H1 (cell line): ENCODE measurements around the gene GNAQ. TPM values are rescaled to one million over a fixed set of nuclear protein-coding genes. Genes with fewer than 3 reads are reported as not detected.

Experiments used
- CTCF ChIA-PET: fragments of 300-600 bp; sonication (Branson Sonifier 250); formaldehyde crosslinking; loops from one replicate; lab custom pipeline; 2021; ENCODE audit not compliant: partially characterized antibody; lab: Charles Lee
- POLR2A ChIA-PET: fragments of 300-600 bp; sonication (Branson Sonifier 250); formaldehyde crosslinking; loops from one replicate; lab custom pipeline; 2021; ENCODE audit warnings: inconsistent platforms; ENCODE audit not compliant: partially characterized antibody; lab: Charles Lee
- DNase-seq, 2 experiments: peaks; one replicate each; pipeline versions ENCODE4 v3.0.0 to v3.0.0-alpha.2; 2010 to 2022; ENCODE audit warnings: low spot score in 2 of 2, low read depth in 1 of 2, mixed read lengths in 1 of 2
- FAIRE-seq: peaks from 2 replicates; lab custom pipeline; 2011; peaks lifted over from hg19 to GRCh38; lab: Jason Lieb, UNC
- H2AFZ ChIP-seq: 2 replicates; pipeline ENCODE4 v1.8.1; 2012; ENCODE audit warnings: low read length, inconsistent platforms
- H2AK5ac ChIP-seq: 2 replicates; pipeline ENCODE4 v1.6.1; 2013; ENCODE audit warnings: low read depth, low read length
- H2BK120ac ChIP-seq: replicated peaks from 2 replicates; pipeline ENCODE3; 2013; ENCODE audit warnings: low read depth, low read length, inconsistent platforms
- H2BK12ac ChIP-seq: 2 replicates; pipeline ENCODE4 v1.6.1; 2013; ENCODE audit warnings: low read depth, low read length
- H2BK15ac ChIP-seq: 2 replicates; pipeline ENCODE4 v1.6.1; 2013; ENCODE audit warnings: low read length
- H2BK20ac ChIP-seq: 2 replicates; pipeline ENCODE4 v1.6.1; 2013; ENCODE audit warnings: low read length
- H2BK5ac ChIP-seq: 2 replicates; pipeline ENCODE4 v1.6.1; 2013; ENCODE audit warnings: low read depth, low read length
- H3K14ac ChIP-seq: 2 replicates; pipeline ENCODE4 v1.6.1; 2013; ENCODE audit warnings: inconsistent platforms; ENCODE audit not compliant: insufficient read length
- H3K18ac ChIP-seq: 2 replicates; pipeline ENCODE4 v1.6.1; 2013; ENCODE audit warnings: low read length; ENCODE audit errors: extremely low read depth
- H3K23ac ChIP-seq: 2 replicates; pipeline ENCODE4 v1.6.1; 2013; ENCODE audit warnings: inconsistent platforms; ENCODE audit not compliant: insufficient read length
- H3K23me2 ChIP-seq: 2 replicates; pipeline ENCODE4 v1.6.1; 2013; ENCODE audit warnings: low read depth, low read length
- H3K27ac ChIP-seq: 2 replicates; pipeline ENCODE4 v1.6.1; 2011; ENCODE audit warnings: low read depth, low read length, inconsistent platforms
- H3K27me3 ChIP-seq, 4 experiments: replicated peaks in 1 of 4; 1 replicate in 1 of 4; 2 replicates in 3 of 4; pipeline versions ENCODE4 v1.6.1 to v1.8.1; 2011 to 2013; ENCODE audit warnings: low read length in 3 of 4, mild to moderate bottlenecking in 3 of 4, inconsistent platforms in 2 of 4, mixed read lengths in 2 of 4, moderate library complexity in 1 of 4; ENCODE audit not compliant: control insufficient read depth in 3 of 4, insufficient read depth in 3 of 4; ENCODE audit errors: extremely low read depth in 1 of 4
- H3K36me3 ChIP-seq, 4 experiments: 2 replicates each; pipeline versions ENCODE4 v1.6.1 to v1.8.1; 2011 to 2013; ENCODE audit warnings: mild to moderate bottlenecking in 4 of 4, low read length in 3 of 4, moderate library complexity in 2 of 4, control low read depth in 1 of 4, inconsistent platforms in 1 of 4; ENCODE audit not compliant: insufficient read depth in 4 of 4, control insufficient read depth in 2 of 4
- H3K4ac ChIP-seq: replicated peaks from 2 replicates; pipeline ENCODE3; 2013; ENCODE audit warnings: low read length, low read depth, mixed read lengths, inconsistent platforms; ENCODE audit not compliant: insufficient read length
- H3K4me1 ChIP-seq, 4 experiments: replicated peaks in 1 of 4; 1 replicate in 1 of 4; 2 replicates in 3 of 4; pipeline versions ENCODE4 v1.6.1 to v1.8.1; 2011 to 2013; ENCODE audit warnings: low read length in 3 of 4, inconsistent platforms in 2 of 4, mixed read lengths in 1 of 4; ENCODE audit not compliant: insufficient read depth in 4 of 4, control insufficient read depth in 3 of 4
- H3K4me2 ChIP-seq, 2 experiments: 2 replicates each; pipeline versions ENCODE4 v1.6.1 to v1.8.1; 2011 to 2013; ENCODE audit warnings: low read depth in 2 of 2, low read length in 2 of 2, control low read depth in 1 of 2, inconsistent platforms in 1 of 2, mild to moderate bottlenecking in 1 of 2; ENCODE audit not compliant: insufficient read depth in 1 of 2
- H3K4me3 ChIP-seq, 4 experiments: fragments of 200-600, 300-600 bp in 1 of 4; sonication (generic), shearing (Covaris generic), sonication (Bioruptor Twin) in 1 of 4; 2 replicates each; pipeline versions ENCODE4 v1.5.1 to v1.8.1; 2011 to 2016; ENCODE audit warnings: low read length in 4 of 4, low read depth in 3 of 4, control low read depth in 2 of 4, inconsistent platforms in 2 of 4, mild to moderate bottlenecking in 2 of 4, mixed read lengths in 1 of 4, moderate library complexity in 1 of 4; ENCODE audit not compliant: insufficient read depth in 2 of 4; ENCODE audit errors: extremely low read depth in 1 of 4
- H3K56ac ChIP-seq: replicated peaks from 2 replicates; pipeline ENCODE3; 2013; ENCODE audit warnings: low read depth, mild to moderate bottlenecking, mixed read lengths, low read length, inconsistent platforms; ENCODE audit not compliant: insufficient read length
- H3K79me1 ChIP-seq: 2 replicates; pipeline ENCODE4 v1.6.1; 2013; ENCODE audit warnings: low read depth, low read length, control low read depth
- H3K79me2 ChIP-seq, 2 experiments: 2 replicates each; pipeline versions ENCODE4 v1.6.1 to v1.8.1; 2012 to 2013; ENCODE audit warnings: low read length in 2 of 2, mild to moderate bottlenecking in 2 of 2, inconsistent platforms in 1 of 2; ENCODE audit not compliant: insufficient read depth in 2 of 2, control insufficient read depth in 1 of 2
- H3K9ac ChIP-seq, 4 experiments: replicated peaks in 1 of 4; 1 replicate in 1 of 4; 2 replicates in 3 of 4; pipeline versions ENCODE4 v1.6.1 to v1.8.1; 2011 to 2013; ENCODE audit warnings: low read depth in 3 of 4, low read length in 3 of 4, control low read depth in 2 of 4, mild to moderate bottlenecking in 2 of 4, moderate library complexity in 2 of 4, inconsistent platforms in 1 of 4; ENCODE audit errors: extremely low read depth in 1 of 4
- H3K9me3 ChIP-seq, 2 experiments: 2 replicates each; pipeline versions ENCODE4 v1.6.1 to v1.8.1; 2012 to 2013; ENCODE audit warnings: mild to moderate bottlenecking in 2 of 2, moderate library complexity in 2 of 2, control low read depth in 1 of 2, inconsistent platforms in 1 of 2, low read depth in 1 of 2, low read length in 1 of 2, mixed read lengths in 1 of 2; ENCODE audit not compliant: insufficient read depth in 2 of 2
- H4K20me1 ChIP-seq, 2 experiments: replicated peaks in 1 of 2; 2 replicates each; pipeline versions ENCODE3 to v1.8.1; 2011 to 2013; ENCODE audit warnings: inconsistent platforms in 2 of 2, low read length in 2 of 2, mild to moderate bottlenecking in 1 of 2; ENCODE audit not compliant: insufficient read depth in 2 of 2, control insufficient read depth in 1 of 2
- H4K5ac ChIP-seq: 2 replicates; pipeline ENCODE4 v1.6.1; 2013; ENCODE audit warnings: low read length, low read depth, mixed read lengths, inconsistent platforms; ENCODE audit not compliant: insufficient read length
- H4K8ac ChIP-seq: 2 replicates; pipeline ENCODE4 v1.8.0; 2013; ENCODE audit warnings: mild to moderate bottlenecking, moderate library complexity, low read length, inconsistent platforms; ENCODE audit not compliant: insufficient read depth; ENCODE audit errors: extremely low read depth
- H4K91ac ChIP-seq: replicated peaks from 2 replicates; pipeline ENCODE3; 2013; ENCODE audit warnings: low read length, mixed read lengths, inconsistent platforms; ENCODE audit not compliant: insufficient read length
- BRCA1 ChIP-seq: IDR thresholded peaks from 2 replicates; pipeline ENCODE4 v1.6.1; 2012; ENCODE audit warnings: low read depth, low read length, improper control_type of control experiment
- CBX8 ChIP-seq: fragments of 300-800, 300-1000 bp; sonication (generic); IDR thresholded peaks from 2 replicates; pipeline ENCODE4 v1.7.1; 2016; ENCODE audit warnings: low read depth, low read length, borderline replicate concordance
- CREB1 ChIP-seq: IDR thresholded peaks from 2 replicates; pipeline ENCODE4 v1.6.1; 2012; ENCODE audit warnings: inconsistent platforms
- JUN ChIP-seq: IDR thresholded peaks from 2 replicates; pipeline ENCODE4 v1.6.1; 2011; ENCODE audit warnings: low read depth, mild to moderate bottlenecking, improper control_type of control experiment, low read length
- POU5F1 ChIP-seq: IDR thresholded peaks from 2 replicates; pipeline ENCODE4 v1.6.1; 2011; ENCODE audit warnings: low read depth, mild to moderate bottlenecking, low read length, moderate library complexity
- RAD21 ChIP-seq, 2 experiments: IDR thresholded peaks in 1 of 2; conservative IDR thresholded peaks in 1 of 2; 2 replicates each; pipeline ENCODE4 v1.6.1; 2011; ENCODE audit warnings: low read depth in 2 of 2, low read length in 2 of 2, improper control_type of control experiment in 1 of 2, inconsistent platforms in 1 of 2, mild to moderate bottlenecking in 1 of 2, moderate library complexity in 1 of 2
- SIN3A ChIP-seq, 2 experiments: IDR thresholded peaks in 1 of 2; conservative IDR thresholded peaks in 1 of 2; 2 replicates each; pipeline ENCODE4 v1.6.1; 2011 to 2012; ENCODE audit warnings: low read length in 2 of 2, improper control_type of control experiment in 1 of 2, low read depth in 1 of 2, mild to moderate bottlenecking in 1 of 2
- WGBS, 2 experiments: shearing (Covaris generic) in 1 of 2; methylation state at CpG; one replicate each; pipeline versions ENCODE4 v1.1.6 to v1.1.7; 2013 to 2015; ENCODE audit warnings: low lambda C conversion rate in 2 of 2, mixed read lengths in 2 of 2, inconsistent platforms in 1 of 2, low coverage in 1 of 2, missing lambda C conversion rate in 1 of 2; ENCODE audit not compliant: insufficient replicate concordance in 2 of 2, insufficient coverage in 1 of 2, insufficient read length in 1 of 2; ENCODE audit errors: extremely low coverage in 1 of 2, missing lambda C conversion rate in 1 of 2; 5-methylcytosine and 5-hydroxymethylcytosine counted together
- polyA plus RNA-seq, 7 experiments: library from polyadenylated mRNA; depleted of rRNA in 3 of 7; stranded (reverse) in 5 of 7; unstranded in 2 of 7; fragments of >200 nt in 5 of 7; fragments of 200-250 nt in 2 of 7; gene quantifications; 1 replicate in 5 of 7; 2 replicates in 1 of 7; 4 replicates in 1 of 7; pipeline versions ENCODE4 v1.2.1 to v1.2.3, GENCODE V29; 2011 to 2013; ENCODE audit warnings: missing spikeins in 2 of 7, mixed read lengths in 2 of 7
- total RNA-seq: library from RNA; stranded (reverse); fragmentation: NEBNext Ultra II Directional; extraction: Animal tissue kit (Norgen Biotek cat#: 25700); gene quantifications from 2 replicates; pipeline ENCODE4 v1.2.1, GENCODE V29; 2021
- TF ChIP-seq, protein P1 (sequence below), 3 experiments: IDR thresholded peaks; 1 replicate in 2 of 3; 2 replicates in 1 of 3; pipeline versions ENCODE4 v1.5.1 to v1.6.1; 2011; ENCODE audit warnings: low read length in 3 of 3, mild to moderate bottlenecking in 3 of 3, inconsistent platforms in 2 of 3, low read depth in 1 of 3, moderate library complexity in 1 of 3; ENCODE audit not compliant: insufficient read depth in 1 of 3; ENCODE audit errors: control extremely low read depth in 1 of 3

GNAQ gene
- total and polyA plus RNA-seq, 2 of the 8 experiments (the other 6 are each of a cell fraction or from before 2014, with no cell fraction given) = 22.8 to 63.8 TPM

DNA sequence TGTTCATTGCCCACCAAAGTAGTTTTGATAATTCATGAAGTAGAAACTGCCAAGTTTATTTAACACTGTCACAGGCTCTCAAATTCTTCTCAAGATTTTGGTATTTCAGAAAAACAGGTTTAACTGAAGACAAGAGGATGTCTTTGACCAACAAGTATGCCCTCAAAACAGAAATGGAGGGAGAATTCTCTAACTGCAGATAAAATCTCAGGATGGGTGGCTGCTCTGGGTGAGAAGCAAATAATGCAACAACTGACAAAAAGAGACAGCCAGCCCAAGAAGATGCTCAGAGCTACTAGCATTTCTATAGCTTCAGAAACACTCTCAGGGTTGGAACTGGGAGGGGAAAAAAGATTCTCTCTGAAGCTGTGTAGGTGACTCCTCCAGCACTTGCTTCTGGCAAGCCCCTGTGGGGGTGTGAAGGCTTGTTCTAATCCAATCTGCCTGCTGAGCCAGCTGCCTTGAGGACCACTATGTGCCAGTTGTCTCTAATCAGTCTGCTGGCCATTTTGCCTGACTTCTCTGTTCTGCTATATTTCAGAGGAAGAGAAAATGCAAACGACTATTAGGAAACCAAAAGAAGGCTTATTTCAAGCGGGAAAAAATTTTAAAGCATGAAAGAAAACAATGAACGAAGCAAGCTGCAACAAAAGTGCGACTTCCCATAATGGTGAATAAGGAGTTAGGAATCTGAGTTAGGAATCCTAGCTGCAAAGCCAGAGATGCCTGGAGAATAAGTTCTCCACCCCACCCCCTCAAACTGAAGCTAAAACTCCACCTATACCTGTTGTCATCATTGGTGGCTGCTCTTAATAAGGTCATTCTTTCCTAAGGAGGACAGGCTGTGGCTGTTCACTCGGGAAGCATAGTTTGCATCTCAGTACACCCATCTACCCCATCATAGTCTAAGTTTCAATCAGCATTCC lies 147.5 kb downstream of the GNAQ start:
- no peak overlapping the region for H3K9ac ChIP-seq
- 55% methylated on average over 5 of the region's 5 CpGs; no CpG with 5 or more reads in 1 of the 2 experiments for WGBS, 2 experiments
- DNase-seq = peak in 1 of 2 experiments; percentile 29
- TF ChIP-seq POU5F1 = no peak
- TF ChIP-seq SIN3A (conservative IDR thresholded peaks at IDR 0.05 in 1 of 2, IDR thresholded peaks at IDR 0.05 in 1 of 2; ENCODE audit: low read depth in 1 of 2, low read length in 2 of 2) = no peak
- TF ChIP-seq CBX8 = no peak
- TF ChIP-seq BRCA1 = no peak
- no peak for TF ChIP-seq CREB1
- no peak for TF ChIP-seq RAD21 (IDR thresholded peaks at IDR 0.05 in 1 of 2, conservative IDR thresholded peaks at IDR 0.05 in 1 of 2; ENCODE audit: low read depth in 2 of 2, low read length in 2 of 2)
- TF ChIP-seq, protein P1, sequence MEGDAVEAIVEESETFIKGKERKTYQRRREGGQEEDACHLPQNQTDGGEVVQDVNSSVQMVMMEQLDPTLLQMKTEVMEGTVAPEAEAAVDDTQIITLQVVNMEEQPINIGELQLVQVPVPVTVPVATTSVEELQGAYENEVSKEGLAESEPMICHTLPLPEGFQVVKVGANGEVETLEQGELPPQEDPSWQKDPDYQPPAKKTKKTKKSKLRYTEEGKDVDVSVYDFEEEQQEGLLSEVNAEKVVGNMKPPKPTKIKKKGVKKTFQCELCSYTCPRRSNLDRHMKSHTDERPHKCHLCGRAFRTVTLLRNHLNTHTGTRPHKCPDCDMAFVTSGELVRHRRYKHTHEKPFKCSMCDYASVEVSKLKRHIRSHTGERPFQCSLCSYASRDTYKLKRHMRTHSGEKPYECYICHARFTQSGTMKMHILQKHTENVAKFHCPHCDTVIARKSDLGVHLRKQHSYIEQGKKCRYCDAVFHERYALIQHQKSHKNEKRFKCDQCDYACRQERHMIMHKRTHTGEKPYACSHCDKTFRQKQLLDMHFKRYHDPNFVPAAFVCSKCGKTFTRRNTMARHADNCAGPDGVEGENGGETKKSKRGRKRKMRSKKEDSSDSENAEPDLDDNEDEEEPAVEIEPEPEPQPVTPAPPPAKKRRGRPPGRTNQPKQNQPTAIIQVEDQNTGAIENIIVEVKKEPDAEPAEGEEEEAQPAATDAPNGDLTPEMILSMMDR (IDR thresholded peaks at IDR 0.05; ENCODE audit: control extremely low read depth in 1 of 3, insufficient read depth in 1 of 3, low read depth in 1 of 3, low read length in 3 of 3) = no peak
- no peak for TF ChIP-seq JUN

More for the DNA sequence above, 147.5 kb downstream of the GNAQ start:
- H3K27me3 ChIP-seq = no peaks in the 10 kb centered on the region
- H3K56ac ChIP-seq = no peak overlapping the region
- H3K4me1 ChIP-seq = peaks cover 3 to 6% (median 5%) of the 10 kb centered on the region in 4 experiments; a peak in 5 of 7 replicates
- no peak overlapping the region for H2BK5ac ChIP-seq
- no peak overlapping the region for H2BK15ac ChIP-seq
- no peak for FAIRE-seq
- H2BK12ac ChIP-seq = no peak overlapping the region
- no peak overlapping the region for H4K8ac ChIP-seq
- no peak overlapping the region for H2AFZ ChIP-seq
- H4K20me1 ChIP-seq = no peaks in the 10 kb centered on the region
- H3K14ac ChIP-seq = no peak overlapping the region
- no peak overlapping the region for H3K23ac ChIP-seq
- POLR2A ChIA-PET = interaction anchor here (0.6 to 1.2 kb wide), 2 partner anchors 8 to 10 kb away, joined by 3 read pairs; no protein-coding TSS in a partner anchor
- no peak overlapping the region for H3K27ac ChIP-seq
- no peak overlapping the region for H4K5ac ChIP-seq
- no peak overlapping the region for H2AK5ac ChIP-seq
- H3K4me3 ChIP-seq = no peak overlapping the region
- H3K18ac ChIP-seq = no peak overlapping the region
- no peak overlapping the region for H4K91ac ChIP-seq
- H3K4me2 ChIP-seq = 0 out of 4 replicates have a peak overlapping the region, but pooled peaks of 1 of the 2 experiments have one; percentile 25
- H2BK120ac ChIP-seq = no peak overlapping the region
- CTCF ChIA-PET = interaction anchor here (0.5 to 4.2 kb wide), 6 partner anchors 9 to 731 kb away, joined by 3 to 23 read pairs (median 4); no protein-coding TSS in a partner anchor
- peaks cover 3% of the 10 kb centered on the region; the same call in 1 of the 2 replicates for H3K79me1 ChIP-seq
- no peaks in the 10 kb centered on the region for H3K23me2 ChIP-seq
- H3K36me3 ChIP-seq = no peaks in the 10 kb centered on the region
- H3K9me3 ChIP-seq = no peaks in the 10 kb centered on the region
- H2BK20ac ChIP-seq = no peak overlapping the region
- no peak overlapping the region for H3K4ac ChIP-seq
- H3K79me2 ChIP-seq = peaks cover 0 to 10% of the 10 kb centered on the region in 2 experiments; a peak in 2 of 4 replicates
